GM11168 (cell line): ENCODE results near the gene NKPD1.

Source experiments
- in situ Hi-C: fragments of 300-500 bp; cut with MboI; formaldehyde crosslinking; loops from one replicate; pipeline ENCODE4 v1.12.0; 2022; ENCODE audit warnings: low sequenced_read_pairs; ENCODE audit not compliant: unreplicated experiment

The NKPD1 gene

DNA sequence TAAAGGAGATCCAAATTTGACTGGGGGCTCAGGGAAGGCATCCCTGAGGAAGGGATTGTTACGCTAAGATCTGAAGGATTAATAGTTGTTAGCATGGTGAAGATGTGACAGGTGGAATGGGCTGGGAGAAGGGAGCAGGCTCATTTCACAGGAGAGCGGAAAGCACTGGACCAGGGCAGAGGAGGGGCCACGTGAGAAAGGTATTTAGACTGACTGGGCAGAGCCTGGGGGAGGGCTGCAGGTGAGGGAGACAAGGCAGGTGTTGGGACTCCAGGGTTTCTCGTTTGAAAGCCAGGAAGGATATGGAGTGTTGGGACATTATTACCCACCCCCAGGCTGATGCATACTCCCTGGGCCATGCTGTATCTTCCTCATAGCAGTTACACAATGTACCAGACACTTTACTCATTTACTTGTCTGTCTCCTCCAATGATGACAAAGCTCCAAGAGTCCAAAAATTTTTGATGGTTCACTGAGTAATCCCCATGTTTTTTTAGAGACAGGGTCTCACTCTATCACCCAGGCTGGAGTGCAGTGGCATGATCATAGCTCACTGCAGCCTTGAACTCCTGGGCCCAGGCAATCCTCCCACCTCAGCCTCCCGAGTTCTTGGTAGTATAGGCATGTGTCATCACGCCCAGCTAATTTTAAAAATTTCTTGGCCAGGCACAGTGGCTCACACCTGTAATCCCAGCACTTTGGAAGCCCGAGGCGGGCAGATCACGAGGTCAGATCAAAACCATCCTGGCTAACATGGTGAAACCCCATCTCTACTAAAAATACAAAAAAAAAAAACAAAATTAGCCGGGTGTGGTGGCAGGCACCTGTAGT is 14.9 kb upstream of the NKPD1 start:
- in situ Hi-C loops: no loop called here

DNA sequence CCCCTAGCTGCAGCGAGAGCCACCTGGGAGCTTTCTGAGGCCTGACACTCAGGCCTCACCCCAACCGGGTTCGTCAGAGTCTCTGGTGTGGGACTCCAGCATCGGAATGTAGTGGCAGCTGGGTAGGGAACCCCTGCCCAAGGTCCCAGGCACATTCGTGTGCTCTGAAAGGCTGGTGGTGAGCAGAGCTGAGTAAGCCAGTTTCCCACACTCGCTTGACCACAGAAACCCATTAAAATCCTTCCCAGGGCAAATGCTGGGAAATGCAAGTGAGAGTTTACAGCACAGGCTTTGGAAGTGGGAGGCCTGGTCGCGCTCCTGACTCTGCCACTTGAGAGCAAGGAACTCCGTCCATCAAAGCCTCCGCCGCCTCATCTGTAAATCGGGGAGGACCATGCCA is 13.0 kb upstream of the NKPD1 start:
- in situ Hi-C loops: no loop called here

- in situ Hi-C loops: no loop called here
Measured at GRCh38 chr19:45172611-45173208, 11.9 kb upstream of the NKPD1 start.

DNA sequence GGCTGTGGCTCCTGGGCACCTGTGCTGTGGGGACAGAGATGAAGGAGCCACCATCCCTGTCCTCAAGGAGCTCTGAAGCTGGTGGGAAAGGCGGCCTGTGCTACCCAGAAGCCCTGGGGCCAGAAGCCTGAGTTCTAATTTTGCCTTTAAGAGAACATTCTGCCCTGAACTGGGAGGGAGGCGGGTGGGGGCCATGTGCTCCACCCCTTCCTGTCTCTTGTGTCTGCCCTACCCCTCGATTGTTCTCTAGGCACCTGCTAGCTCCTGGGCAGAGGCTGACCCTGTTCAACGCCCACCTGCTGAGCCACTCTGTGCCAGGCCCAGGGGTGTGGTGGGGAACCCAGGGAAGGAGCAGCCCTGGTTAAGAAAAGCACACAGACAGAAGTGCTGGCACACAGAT is 11.4 kb upstream of the NKPD1 start:
- in situ Hi-C loops: no loop called here

DNA sequence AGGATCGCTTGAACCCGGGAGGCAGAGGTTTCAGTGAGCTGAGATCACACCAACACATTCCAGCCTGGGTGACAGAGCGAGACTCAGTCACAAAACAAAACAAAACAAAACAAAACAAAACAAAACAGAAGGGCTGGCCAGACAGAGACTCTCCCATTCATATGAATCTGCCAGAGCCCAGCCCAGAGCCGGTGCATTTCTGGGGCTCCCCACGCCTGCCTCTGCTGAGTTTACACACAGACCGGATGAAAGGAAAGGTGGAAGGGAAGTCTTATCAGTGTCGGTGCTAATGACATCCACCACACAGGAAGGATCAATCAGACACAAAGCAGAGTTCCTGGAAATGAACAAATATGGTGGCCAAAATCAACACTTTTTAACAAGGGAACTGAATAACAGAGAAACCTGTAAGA is 10.4 kb upstream of the NKPD1 start:
- in situ Hi-C loops: no loop called here

GRCh38 chr19:45170146-45171106 is 9.6 kb upstream of the NKPD1 start:
- in situ Hi-C loops: no loop called here

DNA sequence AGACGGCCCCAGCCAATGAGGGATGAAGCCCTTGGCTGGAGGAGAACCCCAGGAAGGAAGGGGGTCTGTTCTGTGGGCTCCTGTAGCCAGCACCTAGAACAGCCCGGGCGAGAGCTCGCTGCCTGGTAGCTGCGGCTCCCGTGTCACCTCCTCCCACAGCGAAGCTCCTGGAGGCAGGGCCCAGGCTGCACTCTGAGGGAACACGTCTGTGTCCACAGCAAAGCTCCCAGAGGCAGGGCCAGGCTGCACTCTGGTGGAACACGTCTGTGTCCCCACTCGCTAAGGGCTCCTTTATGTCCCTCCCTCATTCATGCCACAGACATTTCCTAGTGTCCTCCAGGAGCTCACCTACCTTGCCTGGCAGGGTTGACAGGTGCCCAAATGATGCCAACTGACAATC is 8.8 kb upstream of the NKPD1 start:
- in situ Hi-C loops: no loop called here

- in situ Hi-C loops: no loop called here
Measured at GRCh38 chr19:45168767-45169351, 8.1 kb upstream of the NKPD1 start.

- in situ Hi-C loops: no loop called here
Measured at GRCh38 chr19:45166723-45167252, 6.0 kb upstream of the NKPD1 start.

DNA sequence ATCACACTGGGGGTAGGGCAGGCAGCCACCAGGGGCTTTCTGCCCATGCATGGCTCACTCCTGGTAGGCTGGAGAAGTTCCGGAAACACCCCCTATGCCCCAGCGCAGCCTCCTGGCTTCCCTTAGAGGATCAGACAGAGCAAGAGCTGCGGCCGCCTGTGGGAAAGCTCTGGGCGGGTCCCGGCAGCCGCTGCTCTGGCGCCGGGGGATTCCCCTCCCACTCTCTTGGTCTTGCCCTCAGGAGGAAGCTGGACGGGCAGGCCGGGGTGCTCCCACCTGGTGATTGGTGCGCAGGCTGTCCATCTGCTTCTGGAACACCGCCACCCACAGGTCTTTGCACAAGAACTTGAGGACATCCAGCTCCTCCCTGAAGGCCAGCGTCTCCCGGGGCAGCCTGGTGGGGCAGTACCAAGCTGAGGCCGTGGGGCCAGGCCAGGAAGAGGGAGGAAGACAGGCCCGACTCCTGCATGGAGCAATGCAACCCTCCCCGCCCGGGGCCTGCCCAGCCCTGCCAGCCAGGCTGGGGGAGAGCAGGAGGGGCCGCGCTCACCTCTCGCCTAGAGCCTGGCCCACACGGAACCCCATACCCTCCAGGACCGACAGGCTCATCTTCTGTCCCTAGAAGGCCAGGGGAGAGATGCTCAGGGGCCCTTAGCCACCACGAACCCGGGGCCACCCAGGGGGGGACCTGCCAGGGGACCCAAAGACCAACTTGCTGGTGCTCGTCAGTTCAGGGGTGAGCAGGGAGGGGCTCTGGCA is 4.0 kb upstream of the NKPD1 start:
- in situ Hi-C loops: no loop called here

DNA sequence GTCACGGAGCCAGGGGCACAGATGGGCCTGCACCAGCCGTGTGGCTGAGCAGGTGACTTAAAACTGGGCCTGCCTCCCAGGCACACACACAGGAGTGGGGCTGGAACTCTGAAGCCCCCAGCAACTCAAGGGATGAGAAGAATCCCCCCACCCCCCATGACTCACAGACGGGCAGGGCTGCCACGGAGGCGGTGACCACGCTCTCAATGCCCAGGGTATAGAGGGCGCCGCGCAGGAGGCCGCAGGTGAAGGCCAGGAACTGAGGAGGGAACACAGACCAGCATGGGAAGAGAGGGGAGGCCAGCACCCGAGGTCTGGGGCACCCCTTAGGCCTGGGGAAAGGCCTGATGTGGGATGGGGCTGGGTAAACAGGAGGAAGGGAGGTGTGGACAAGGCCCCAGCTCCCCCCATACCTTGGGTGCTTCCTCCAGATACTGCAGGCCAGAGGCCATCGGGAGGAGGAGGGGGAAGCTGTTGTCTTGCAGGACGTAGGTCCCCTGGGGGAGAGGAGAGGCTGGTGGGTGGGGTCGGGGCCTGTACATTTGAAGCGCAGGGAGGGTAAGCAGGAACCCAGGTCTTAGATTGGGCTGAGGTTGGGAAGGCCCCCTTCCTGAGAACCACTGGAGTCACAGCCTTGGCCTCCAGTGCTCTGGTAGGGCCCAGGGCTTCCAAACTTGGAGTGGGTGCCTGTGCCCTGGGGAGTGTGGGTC is 3.1 kb upstream of the NKPD1 start:
- in situ Hi-C loops: no loop called here

DNA sequence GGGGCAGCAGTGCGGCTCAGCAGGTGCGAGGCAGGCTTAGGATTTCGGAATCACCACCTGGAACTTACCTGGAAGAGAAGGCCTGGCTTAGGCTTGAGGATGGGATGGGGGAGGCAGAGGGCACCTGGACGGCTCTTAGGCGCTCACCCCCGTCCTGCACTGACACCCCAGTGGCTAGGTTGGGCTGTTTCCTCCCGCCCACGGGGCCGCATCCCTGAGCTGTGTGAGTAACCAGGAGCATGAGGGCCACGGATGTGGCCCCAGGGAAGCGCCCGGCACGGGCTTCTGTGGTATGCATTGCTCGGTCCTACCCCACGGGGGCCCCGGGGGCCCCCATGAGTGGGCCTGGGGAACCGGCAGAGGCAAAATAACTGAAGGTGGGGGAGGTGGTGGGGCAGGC is 2.4 kb upstream of the NKPD1 start:
- in situ Hi-C loops: no loop called here

GRCh38 chr19:45162608-45163143 is 1.9 kb upstream of the NKPD1 start:
- in situ Hi-C loops: no loop called here

- in situ Hi-C loops: no loop called here
Measured at GRCh38 chr19:45161738-45162607, 1.2 kb upstream of the NKPD1 start.

GRCh38 chr19:45159971-45160324 is 834 bp downstream of the NKPD1 start:
- in situ Hi-C loops: no loop called here

- in situ Hi-C loops: no loop called here
Measured at GRCh38 chr19:45159210-45159970, 1.4 kb downstream of the NKPD1 start.
